H9 (cell line): ENCODE measurements around the gene HBS1L. TPM values are rescaled to one million over a fixed set of nuclear protein-coding genes. Genes with fewer than 3 reads are reported as not detected.

ENCODE experiments used
- DNase-seq: peaks from one replicate; pipeline ENCODE4 v3.0.0-alpha.2; 2017
- H2AFZ ChIP-seq: one replicate; pipeline ENCODE4 v1.6.1; 2013; ENCODE audit warnings: mild to moderate bottlenecking, low read length, control low read depth, moderate library complexity
- H2AK5ac ChIP-seq: 2 replicates; pipeline ENCODE4 v1.6.1; 2013; ENCODE audit warnings: low read length, control low read depth, mixed read lengths; ENCODE audit not compliant: insufficient read length
- H2BK120ac ChIP-seq: one replicate; pipeline ENCODE4 v1.6.1; 2013; ENCODE audit warnings: low read depth, mild to moderate bottlenecking, low read length, control low read depth, inconsistent platforms; ENCODE audit not compliant: poor library complexity, severe bottlenecking
- H2BK12ac ChIP-seq: 2 replicates; pipeline ENCODE4 v1.6.1; 2013; ENCODE audit warnings: low read length, control low read depth, mixed read lengths, low read depth; ENCODE audit not compliant: insufficient read length
- H2BK15ac ChIP-seq: 2 replicates; pipeline ENCODE4 v1.6.1; 2013; ENCODE audit warnings: low read depth, low read length, control low read depth
- H2BK20ac ChIP-seq: one replicate; pipeline ENCODE4 v1.6.1; 2013; ENCODE audit warnings: low read depth, mild to moderate bottlenecking, low read length, control low read depth, inconsistent platforms; ENCODE audit not compliant: poor library complexity, severe bottlenecking
- H2BK5ac ChIP-seq: 2 replicates; pipeline ENCODE4 v1.6.1; 2013; ENCODE audit warnings: low read length, control low read depth, mixed read lengths; ENCODE audit not compliant: insufficient read length
- H3K14ac ChIP-seq: 2 replicates; pipeline ENCODE4 v1.6.1; 2013; ENCODE audit warnings: low read length, control low read depth; ENCODE audit not compliant: insufficient read depth
- H3K18ac ChIP-seq: 2 replicates; pipeline ENCODE4 v1.6.1; 2013; ENCODE audit warnings: low read depth, mild to moderate bottlenecking, mixed read lengths, low read length, control low read depth; ENCODE audit not compliant: insufficient read length
- H3K23ac ChIP-seq: 2 replicates; pipeline ENCODE4 v1.6.1; 2013; ENCODE audit warnings: low read length, control low read depth, mixed read lengths, low read depth; ENCODE audit not compliant: insufficient read length
- H3K23me2 ChIP-seq: 2 replicates; pipeline ENCODE4 v1.6.1; 2013; ENCODE audit warnings: low read depth, mild to moderate bottlenecking, mixed read lengths, low read length, control low read depth; ENCODE audit not compliant: insufficient read length, poor library complexity, severe bottlenecking
- H3K27ac ChIP-seq: 2 replicates; pipeline ENCODE4 v1.5.1; 2013; ENCODE audit warnings: low read length, control low read depth, mixed read lengths, low read depth; ENCODE audit not compliant: insufficient read length
- H3K27me3 ChIP-seq: 2 replicates; pipeline ENCODE4 v1.6.1; 2013; ENCODE audit warnings: low read length, control low read depth, inconsistent platforms; ENCODE audit not compliant: insufficient read depth
- H3K4ac ChIP-seq: 2 replicates; pipeline ENCODE4 v1.6.1; 2013; ENCODE audit warnings: low read depth, mild to moderate bottlenecking, control low read depth, inconsistent platforms, low read length, moderate library complexity
- H3K4me1 ChIP-seq: 2 replicates; pipeline ENCODE4 v1.6.1; 2013; ENCODE audit warnings: low read length, control low read depth, inconsistent platforms; ENCODE audit not compliant: insufficient read depth
- H3K4me2 ChIP-seq: 2 replicates; pipeline ENCODE4 v1.6.1; 2013; ENCODE audit warnings: low read length, control low read depth, mixed read lengths; ENCODE audit not compliant: insufficient read length, insufficient read depth
- H3K56ac ChIP-seq: 2 replicates; pipeline ENCODE4 v1.6.1; 2013; ENCODE audit warnings: low read depth, mild to moderate bottlenecking, mixed read lengths, low read length, control low read depth; ENCODE audit not compliant: insufficient read length
- H3K79me1 ChIP-seq: 2 replicates; pipeline ENCODE4 v1.6.1; 2013; ENCODE audit warnings: low read depth, mild to moderate bottlenecking, moderate library complexity, low read length, control low read depth, inconsistent platforms; ENCODE audit not compliant: insufficient read depth, poor library complexity, severe bottlenecking
- H3K79me2 ChIP-seq: 2 replicates; pipeline ENCODE4 v1.6.1; 2013; ENCODE audit warnings: low read length, control low read depth, inconsistent platforms; ENCODE audit not compliant: insufficient read depth
- H3K9ac ChIP-seq: 2 replicates; pipeline ENCODE4 v1.6.1; 2013; ENCODE audit warnings: low read length, control low read depth, mixed read lengths; ENCODE audit not compliant: insufficient read length; ENCODE audit errors: extremely low read depth
- H3K9me3 ChIP-seq: one replicate; pipeline ENCODE4 v1.6.1; 2013; ENCODE audit warnings: low read depth, low read length, inconsistent platforms; ENCODE audit not compliant: control insufficient read depth
- H3T11ph ChIP-seq: one replicate; pipeline ENCODE4 v1.6.1; 2013; ENCODE audit warnings: mild to moderate bottlenecking, low read length, control low read depth, inconsistent platforms
- H4K20me1 ChIP-seq: one replicate; pipeline ENCODE4 v1.6.1; 2013; ENCODE audit not compliant: control insufficient read depth, insufficient read length, insufficient read depth
- H4K5ac ChIP-seq: 2 replicates; pipeline ENCODE4 v1.6.1; 2013; ENCODE audit warnings: low read depth, mild to moderate bottlenecking, mixed read lengths, low read length, control low read depth; ENCODE audit not compliant: insufficient read length
- H4K8ac ChIP-seq: replicated peaks from 2 replicates; pipeline ENCODE4 v1.6.1; 2013; ENCODE audit warnings: low read length, control low read depth, mixed read lengths, low read depth; ENCODE audit not compliant: insufficient read length
- H4K91ac ChIP-seq: 2 replicates; pipeline ENCODE4 v1.6.1; 2013; ENCODE audit warnings: low read depth, mild to moderate bottlenecking, moderate library complexity, mixed read lengths, low read length, control low read depth; ENCODE audit not compliant: insufficient read length
- H3K27ac Mint-ChIP-seq, 3 experiments: 2 replicates in 2 of 3; 3 replicates in 1 of 3; pipeline ENCODE4 v1.8.0; 2020 to 2021; ENCODE audit warnings: mixed read lengths in 3 of 3, mild to moderate bottlenecking in 1 of 3, moderate library complexity in 1 of 3
- H3K27me3 Mint-ChIP-seq: 2 replicates; pipeline ENCODE4 v1.8.0; 2021; ENCODE audit warnings: low read depth, mild to moderate bottlenecking, moderate library complexity, mixed read lengths
- H3K36me3 Mint-ChIP-seq, 3 experiments: 2 replicates in 2 of 3; 3 replicates in 1 of 3; pipeline ENCODE4 v1.8.0; 2020 to 2021; ENCODE audit warnings: low read depth in 3 of 3, mixed read lengths in 3 of 3; ENCODE audit not compliant: insufficient read depth in 1 of 3
- H3K4me1 Mint-ChIP-seq, 2 experiments: 2 replicates each; pipeline ENCODE4 v1.8.0; 2020; ENCODE audit warnings: mixed read lengths in 2 of 2
- H3K4me3 Mint-ChIP-seq, 2 experiments: 2 replicates in 1 of 2; 3 replicates in 1 of 2; pipeline ENCODE4 v1.8.0; 2020 to 2021; ENCODE audit warnings: mild to moderate bottlenecking in 2 of 2, mixed read lengths in 2 of 2, moderate library complexity in 1 of 2
- H3K9me3 Mint-ChIP-seq, 2 experiments: 2 replicates in 1 of 2; 3 replicates in 1 of 2; pipeline ENCODE4 v1.8.0; 2020; ENCODE audit warnings: mild to moderate bottlenecking in 2 of 2, mixed read lengths in 2 of 2, moderate library complexity in 1 of 2
- WGBS: extraction: QIAGEN DNeasy Blood & Tissue Kit; methylation state at CpG from one replicate; pipeline ENCODE4 v1.1.7; 2013; ENCODE audit warnings: missing lambda C conversion rate, low lambda C conversion rate, mixed read lengths; ENCODE audit not compliant: insufficient read length; ENCODE audit errors: extremely low coverage; 5-methylcytosine and 5-hydroxymethylcytosine counted together
- total RNA-seq: library from RNA; stranded (reverse); gene quantifications from 2 replicates; pipeline ENCODE4 v1.2.1, GENCODE V29; 2021
- TF ChIP-seq, protein P1 (sequence below): fragments of 200-600 bp; sonication (generic); conservative IDR thresholded peaks from 3 replicates; pipeline ENCODE4 v1.8.0; 2021; ENCODE audit warnings: antibody characterized with exemption, mild to moderate bottlenecking

HBS1L gene
- total RNA-seq, 1 experiment from 2014 or later, result 110 TPM

DNA sequence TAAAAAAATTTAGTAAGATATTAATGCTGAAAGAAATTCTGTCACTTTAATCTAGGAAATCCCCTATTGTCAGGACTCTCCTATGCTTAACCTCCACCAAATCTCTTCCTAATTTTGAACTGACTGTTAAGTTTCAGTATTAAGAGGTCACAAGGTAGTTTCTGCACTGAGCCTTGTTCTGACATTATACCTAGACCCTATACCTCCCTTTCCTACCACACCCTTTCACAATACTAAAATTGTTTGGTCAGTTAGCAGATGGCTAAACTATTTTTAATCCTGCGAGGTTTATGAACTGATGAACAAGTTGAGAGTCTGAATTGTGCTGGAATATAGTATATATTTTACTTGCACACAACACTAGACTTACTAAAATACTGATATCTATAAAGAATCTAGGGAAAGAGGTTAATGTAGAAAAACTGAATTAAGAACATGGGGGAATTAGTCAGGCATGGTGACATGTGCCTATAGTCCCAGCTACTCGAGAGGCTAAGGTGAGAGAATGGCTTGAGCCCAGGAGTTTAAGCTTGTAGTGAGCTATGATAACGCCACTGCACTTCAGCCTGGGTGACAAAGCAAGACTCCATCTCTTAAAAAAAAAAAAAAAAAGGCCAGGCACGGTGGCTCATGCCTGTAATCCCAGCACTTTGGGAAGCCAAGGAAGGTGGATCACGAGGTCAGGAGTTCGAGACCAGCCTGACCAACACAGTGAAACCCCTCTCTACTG, 51.5 kb downstream of the HBS1L start:
- Histone ChIP-seq H4K20me1 (no peaks in the 10 kb centered on the region), H3K79me2 (no peaks in the 10 kb centered on the region), H4K5ac (no peak overlapping the region), H2AFZ (no peak overlapping the region), H3K4me1 (no peaks in the 10 kb centered on the region), H3K14ac (no peak overlapping the region), H3K4ac (no peak overlapping the region), H2BK5ac (no peak overlapping the region), H4K8ac (no peak overlapping the region), H3K23me2 (no peaks in the 10 kb centered on the region), H3K23ac (no peak overlapping the region), H2BK12ac (no peak overlapping the region), H3K27me3 (no peaks in the 10 kb centered on the region), H2BK20ac (no peak overlapping the region), H3K9ac (no peak overlapping the region), H3K79me1 (no peaks in the 10 kb centered on the region), H3T11ph (no peak overlapping the region), H2BK15ac (no peak overlapping the region), H3K18ac (no peak overlapping the region), H2AK5ac (no peak overlapping the region), H4K91ac (no peak overlapping the region), H2BK120ac (no peak overlapping the region), H3K9me3 (no peaks in the 10 kb centered on the region), H3K56ac (no peak overlapping the region), H3K27ac (no peak overlapping the region), H3K4me2 (no peak overlapping the region)
- H3K9me3 Mint-ChIP-seq, result no peaks in the 10 kb centered on the region
- TF ChIP-seq, protein P1, sequence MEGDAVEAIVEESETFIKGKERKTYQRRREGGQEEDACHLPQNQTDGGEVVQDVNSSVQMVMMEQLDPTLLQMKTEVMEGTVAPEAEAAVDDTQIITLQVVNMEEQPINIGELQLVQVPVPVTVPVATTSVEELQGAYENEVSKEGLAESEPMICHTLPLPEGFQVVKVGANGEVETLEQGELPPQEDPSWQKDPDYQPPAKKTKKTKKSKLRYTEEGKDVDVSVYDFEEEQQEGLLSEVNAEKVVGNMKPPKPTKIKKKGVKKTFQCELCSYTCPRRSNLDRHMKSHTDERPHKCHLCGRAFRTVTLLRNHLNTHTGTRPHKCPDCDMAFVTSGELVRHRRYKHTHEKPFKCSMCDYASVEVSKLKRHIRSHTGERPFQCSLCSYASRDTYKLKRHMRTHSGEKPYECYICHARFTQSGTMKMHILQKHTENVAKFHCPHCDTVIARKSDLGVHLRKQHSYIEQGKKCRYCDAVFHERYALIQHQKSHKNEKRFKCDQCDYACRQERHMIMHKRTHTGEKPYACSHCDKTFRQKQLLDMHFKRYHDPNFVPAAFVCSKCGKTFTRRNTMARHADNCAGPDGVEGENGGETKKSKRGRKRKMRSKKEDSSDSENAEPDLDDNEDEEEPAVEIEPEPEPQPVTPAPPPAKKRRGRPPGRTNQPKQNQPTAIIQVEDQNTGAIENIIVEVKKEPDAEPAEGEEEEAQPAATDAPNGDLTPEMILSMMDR, result no peak
- WGBS, result no CpG with 5 or more reads among the region's 6 CpGs
- H3K27ac Mint-ChIP-seq, result no peak overlapping the region
- no peaks in the 10 kb centered on the region for H3K27me3 Mint-ChIP-seq
- peaks cover 11 to 13% of the 10 kb centered on the region in 2 experiments for H3K4me1 Mint-ChIP-seq
- peaks cover 0 to 3% (median 2%) of the 10 kb centered on the region in 3 experiments; a peak in 2 of 7 replicates for H3K36me3 Mint-ChIP-seq
- no peak for DNase-seq
- H3K4me3 Mint-ChIP-seq, result no peak overlapping the region
